GM12874 (cell line): ENCODE measurements around the gene SLC24A5.

ENCODE experiments used
- TF ChIP-seq, protein P1 (sequence below): IDR thresholded peaks from 2 replicates; pipeline ENCODE4 v1.5.1; 2011; ENCODE audit warnings: low read depth, mild to moderate bottlenecking, control low read depth, low read length, moderate library complexity; ENCODE audit not compliant: insufficient read depth

Gene SLC24A5

GRCh38 chr15:48190932-48191573 is 70.3 kb downstream of the SLC24A5 start:
- TF ChIP-seq, protein P1, sequence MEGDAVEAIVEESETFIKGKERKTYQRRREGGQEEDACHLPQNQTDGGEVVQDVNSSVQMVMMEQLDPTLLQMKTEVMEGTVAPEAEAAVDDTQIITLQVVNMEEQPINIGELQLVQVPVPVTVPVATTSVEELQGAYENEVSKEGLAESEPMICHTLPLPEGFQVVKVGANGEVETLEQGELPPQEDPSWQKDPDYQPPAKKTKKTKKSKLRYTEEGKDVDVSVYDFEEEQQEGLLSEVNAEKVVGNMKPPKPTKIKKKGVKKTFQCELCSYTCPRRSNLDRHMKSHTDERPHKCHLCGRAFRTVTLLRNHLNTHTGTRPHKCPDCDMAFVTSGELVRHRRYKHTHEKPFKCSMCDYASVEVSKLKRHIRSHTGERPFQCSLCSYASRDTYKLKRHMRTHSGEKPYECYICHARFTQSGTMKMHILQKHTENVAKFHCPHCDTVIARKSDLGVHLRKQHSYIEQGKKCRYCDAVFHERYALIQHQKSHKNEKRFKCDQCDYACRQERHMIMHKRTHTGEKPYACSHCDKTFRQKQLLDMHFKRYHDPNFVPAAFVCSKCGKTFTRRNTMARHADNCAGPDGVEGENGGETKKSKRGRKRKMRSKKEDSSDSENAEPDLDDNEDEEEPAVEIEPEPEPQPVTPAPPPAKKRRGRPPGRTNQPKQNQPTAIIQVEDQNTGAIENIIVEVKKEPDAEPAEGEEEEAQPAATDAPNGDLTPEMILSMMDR: no peak

GRCh38 chr15:48191574-48192225 is 70.9 kb downstream of the SLC24A5 start, which contains the start of gene CTXN2:
Gene CTXN2, plus strand, starts transcription at chr15:48191665. Its CDS starts 9,636 bp downstream, at chr15:48201301.
- TF ChIP-seq, protein P1: no peak
